ENCODE data around the gene NR6A1. TPM values are rescaled to one million over a fixed set of nuclear protein-coding genes. Genes with fewer than 3 reads are reported as not detected.

The NR6A1 gene
- polyA plus RNA-seq, 3 donors: 0.13 to 0.61 (median 0.22) TPM

- no peak overlapping the region for H3K27ac ChIP-seq (ENCODE audit: low read depth, low read length)
- WGBS, 3 donors: 87 to 91% (median 91%) methylated on average over 40 of the region's 40 CpGs
These were observed 270.9 kb downstream of the NR6A1 start for GRCh38 chr9:124500028-124500795.

GRCh38 chr9:124499216-124499615 lies 271.9 kb downstream of the NR6A1 start:
- no peak overlapping the region for H3K27ac ChIP-seq (ENCODE audit: low read depth, low read length)
- WGBS, 3 donors: 78 to 84% (median 79%) methylated on average over 3 of the region's 3 CpGs

GRCh38 chr9:124498499-124499146 lies 272.5 kb downstream of the NR6A1 start:
- H3K27ac ChIP-seq (ENCODE audit: low read depth, low read length): no peak overlapping the region
- 73 to 77% (median 76%) methylated on average over 15 of the region's 15 CpGs for WGBS, 3 donors

GRCh38 chr9:124498040-124498439 lies 273.1 kb downstream of the NR6A1 start:
- no peak overlapping the region for H3K27ac ChIP-seq (ENCODE audit: low read depth, low read length)
- 64 to 72% (median 69%) methylated on average over 6 of the region's 6 CpGs for WGBS, 3 donors

- no peak overlapping the region for H3K27ac ChIP-seq (ENCODE audit: low read depth, low read length)
- WGBS, 3 donors: 81 to 95% (median 86%) methylated on average over 8 of the region's 8 CpGs
These were observed 273.7 kb downstream of the NR6A1 start for GRCh38 chr9:124497441-124497840.

- no peak overlapping the region for H3K27ac ChIP-seq (ENCODE audit: low read depth, low read length)
- WGBS, 3 donors: 57 to 65% (median 63%) methylated on average over 15 of the region's 15 CpGs
These were observed 274.6 kb downstream of the NR6A1 start for GRCh38 chr9:124496463-124496862.

- WGBS, 3 donors: 59 to 74% (median 64%) methylated on average over 3 of the region's 3 CpGs
- no peak overlapping the region for H3K27ac ChIP-seq (ENCODE audit: low read depth, low read length)
These were observed 275.0 kb downstream of the NR6A1 start for GRCh38 chr9:124496075-124496449.

GRCh38 chr9:124495126-124496074 lies 275.7 kb downstream of the NR6A1 start:
- H3K27ac ChIP-seq (ENCODE audit: low read depth, low read length): no peak overlapping the region
- 70 to 83% (median 72%) methylated on average over 31 of the region's 31 CpGs for WGBS, 3 donors

GRCh38 chr9:124493794-124494479 lies 277.2 kb downstream of the NR6A1 start:
- WGBS, 3 donors: 80 to 85% (median 84%) methylated on average over 17 to 18 of the region's 18 CpGs
- H3K27ac ChIP-seq (ENCODE audit: low read depth, low read length): no peak overlapping the region

- no peak overlapping the region for H3K27ac ChIP-seq (ENCODE audit: low read depth, low read length)
- 81 to 88% (median 85%) methylated on average over 4 of the region's 4 CpGs for WGBS, 3 donors
These were observed 277.9 kb downstream of the NR6A1 start for GRCh38 chr9:124493218-124493617.

- WGBS, 3 donors: 77 to 85% (median 78%) methylated on average over 10 to 19 of the region's 19 CpGs
- H3K27ac ChIP-seq (ENCODE audit: low read depth, low read length): no peak overlapping the region
These were observed 278.3 kb downstream of the NR6A1 start for GRCh38 chr9:124492818-124493217.

- WGBS, 3 donors: 74 to 87% (median 81%) methylated on average over 25 to 32 of the region's 32 CpGs
- H3K27ac ChIP-seq (ENCODE audit: low read depth, low read length): no peak overlapping the region
These were observed 279.8 kb downstream of the NR6A1 start for GRCh38 chr9:124491049-124491975.

- no peak overlapping the region for H3K27ac ChIP-seq (ENCODE audit: low read depth, low read length)
- 76 to 83% (median 80%) methylated on average over 2 of the region's 2 CpGs for WGBS, 3 donors
These were observed 281.1 kb downstream of the NR6A1 start for GRCh38 chr9:124490004-124490403.

- H3K27ac ChIP-seq (ENCODE audit: low read depth, low read length): no peak overlapping the region
- WGBS, 3 donors: 51 to 78% (median 71%) methylated on average over 13 of the region's 13 CpGs
These were observed 281.9 kb downstream of the NR6A1 start for GRCh38 chr9:124489222-124489621.

GRCh38 chr9:124488641-124489210 lies 282.4 kb downstream of the NR6A1 start:
- WGBS, 3 donors: 90 to 93% (median 91%) methylated on average over 6 to 8 of the region's 8 CpGs
- no peak overlapping the region for H3K27ac ChIP-seq (ENCODE audit: low read depth, low read length)

GRCh38 chr9:124487260-124488182 lies 283.6 kb downstream of the NR6A1 start:
- 37 to 46% (median 45%) methylated on average over 40 of the region's 40 CpGs for WGBS, 3 donors
- no peak overlapping the region for H3K27ac ChIP-seq (ENCODE audit: low read depth, low read length)

Data from adipose tissue (tissue), 3 donors.